ENCODE results near the gene AHDC1.

Gene AHDC1

GRCh38 chr1:27527223-27527889, 76.6 kb downstream of the AHDC1 start (continued):
- TF ChIP-seq, protein P1, sequence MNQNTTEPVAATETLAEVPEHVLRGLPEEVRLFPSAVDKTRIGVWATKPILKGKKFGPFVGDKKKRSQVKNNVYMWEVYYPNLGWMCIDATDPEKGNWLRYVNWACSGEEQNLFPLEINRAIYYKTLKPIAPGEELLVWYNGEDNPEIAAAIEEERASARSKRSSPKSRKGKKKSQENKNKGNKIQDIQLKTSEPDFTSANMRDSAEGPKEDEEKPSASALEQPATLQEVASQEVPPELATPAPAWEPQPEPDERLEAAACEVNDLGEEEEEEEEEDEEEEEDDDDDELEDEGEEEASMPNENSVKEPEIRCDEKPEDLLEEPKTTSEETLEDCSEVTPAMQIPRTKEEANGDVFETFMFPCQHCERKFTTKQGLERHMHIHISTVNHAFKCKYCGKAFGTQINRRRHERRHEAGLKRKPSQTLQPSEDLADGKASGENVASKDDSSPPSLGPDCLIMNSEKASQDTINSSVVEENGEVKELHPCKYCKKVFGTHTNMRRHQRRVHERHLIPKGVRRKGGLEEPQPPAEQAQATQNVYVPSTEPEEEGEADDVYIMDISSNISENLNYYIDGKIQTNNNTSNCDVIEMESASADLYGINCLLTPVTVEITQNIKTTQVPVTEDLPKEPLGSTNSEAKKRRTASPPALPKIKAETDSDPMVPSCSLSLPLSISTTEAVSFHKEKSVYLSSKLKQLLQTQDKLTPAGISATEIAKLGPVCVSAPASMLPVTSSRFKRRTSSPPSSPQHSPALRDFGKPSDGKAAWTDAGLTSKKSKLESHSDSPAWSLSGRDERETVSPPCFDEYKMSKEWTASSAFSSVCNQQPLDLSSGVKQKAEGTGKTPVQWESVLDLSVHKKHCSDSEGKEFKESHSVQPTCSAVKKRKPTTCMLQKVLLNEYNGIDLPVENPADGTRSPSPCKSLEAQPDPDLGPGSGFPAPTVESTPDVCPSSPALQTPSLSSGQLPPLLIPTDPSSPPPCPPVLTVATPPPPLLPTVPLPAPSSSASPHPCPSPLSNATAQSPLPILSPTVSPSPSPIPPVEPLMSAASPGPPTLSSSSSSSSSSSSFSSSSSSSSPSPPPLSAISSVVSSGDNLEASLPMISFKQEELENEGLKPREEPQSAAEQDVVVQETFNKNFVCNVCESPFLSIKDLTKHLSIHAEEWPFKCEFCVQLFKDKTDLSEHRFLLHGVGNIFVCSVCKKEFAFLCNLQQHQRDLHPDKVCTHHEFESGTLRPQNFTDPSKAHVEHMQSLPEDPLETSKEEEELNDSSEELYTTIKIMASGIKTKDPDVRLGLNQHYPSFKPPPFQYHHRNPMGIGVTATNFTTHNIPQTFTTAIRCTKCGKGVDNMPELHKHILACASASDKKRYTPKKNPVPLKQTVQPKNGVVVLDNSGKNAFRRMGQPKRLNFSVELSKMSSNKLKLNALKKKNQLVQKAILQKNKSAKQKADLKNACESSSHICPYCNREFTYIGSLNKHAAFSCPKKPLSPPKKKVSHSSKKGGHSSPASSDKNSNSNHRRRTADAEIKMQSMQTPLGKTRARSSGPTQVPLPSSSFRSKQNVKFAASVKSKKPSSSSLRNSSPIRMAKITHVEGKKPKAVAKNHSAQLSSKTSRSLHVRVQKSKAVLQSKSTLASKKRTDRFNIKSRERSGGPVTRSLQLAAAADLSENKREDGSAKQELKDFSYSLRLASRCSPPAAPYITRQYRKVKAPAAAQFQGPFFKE (tag by site-specific recombination; IDR thresholded peaks at IDR 0.05; ENCODE audit: borderline replicate concordance): no peak
- TF ChIP-seq, protein P2, sequence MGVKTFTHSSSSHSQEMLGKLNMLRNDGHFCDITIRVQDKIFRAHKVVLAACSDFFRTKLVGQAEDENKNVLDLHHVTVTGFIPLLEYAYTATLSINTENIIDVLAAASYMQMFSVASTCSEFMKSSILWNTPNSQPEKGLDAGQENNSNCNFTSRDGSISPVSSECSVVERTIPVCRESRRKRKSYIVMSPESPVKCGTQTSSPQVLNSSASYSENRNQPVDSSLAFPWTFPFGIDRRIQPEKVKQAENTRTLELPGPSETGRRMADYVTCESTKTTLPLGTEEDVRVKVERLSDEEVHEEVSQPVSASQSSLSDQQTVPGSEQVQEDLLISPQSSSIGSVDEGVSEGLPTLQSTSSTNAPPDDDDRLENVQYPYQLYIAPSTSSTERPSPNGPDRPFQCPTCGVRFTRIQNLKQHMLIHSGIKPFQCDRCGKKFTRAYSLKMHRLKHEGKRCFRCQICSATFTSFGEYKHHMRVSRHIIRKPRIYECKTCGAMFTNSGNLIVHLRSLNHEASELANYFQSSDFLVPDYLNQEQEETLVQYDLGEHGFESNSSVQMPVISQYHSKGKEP (tag by site-specific recombination; IDR thresholded peaks at IDR 0.05): no peak
- peak; percentile 22 for TF ChIP-seq SP2 (tag by site-specific recombination; IDR thresholded peaks at IDR 0.05)
- no peak for TF ChIP-seq ZNF707 (tag by site-specific recombination; IDR thresholded peaks at IDR 0.05)
- TF ChIP-seq ZNF514 (tag by site-specific recombination; IDR thresholded peaks at IDR 0.05): no peak
- peak; percentile 13; the same call in 1 of the 2 replicates for TF ChIP-seq BCL11B (tag by site-specific recombination; IDR thresholded peaks at IDR 0.05; ENCODE audit: low read depth)
- peak; percentile 98 for TF ChIP-seq ZIC2 (tag by site-specific recombination; IDR thresholded peaks at IDR 0.05)
- TF ChIP-seq, protein P3, sequence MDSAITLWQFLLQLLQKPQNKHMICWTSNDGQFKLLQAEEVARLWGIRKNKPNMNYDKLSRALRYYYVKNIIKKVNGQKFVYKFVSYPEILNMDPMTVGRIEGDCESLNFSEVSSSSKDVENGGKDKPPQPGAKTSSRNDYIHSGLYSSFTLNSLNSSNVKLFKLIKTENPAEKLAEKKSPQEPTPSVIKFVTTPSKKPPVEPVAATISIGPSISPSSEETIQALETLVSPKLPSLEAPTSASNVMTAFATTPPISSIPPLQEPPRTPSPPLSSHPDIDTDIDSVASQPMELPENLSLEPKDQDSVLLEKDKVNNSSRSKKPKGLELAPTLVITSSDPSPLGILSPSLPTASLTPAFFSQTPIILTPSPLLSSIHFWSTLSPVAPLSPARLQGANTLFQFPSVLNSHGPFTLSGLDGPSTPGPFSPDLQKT (IDR thresholded peaks at IDR 0.05; ENCODE audit: borderline replicate concordance, low read depth, low read length): no peak
- TF ChIP-seq ZNF341 (tag by site-specific recombination; IDR thresholded peaks at IDR 0.05; ENCODE audit: low read depth): peak; percentile 84
- TF ChIP-seq ZNF645 (tag by site-specific recombination; IDR thresholded peaks at IDR 0.05): no peak
- TF ChIP-seq ZNF394 (tag by site-specific recombination; IDR thresholded peaks at IDR 0.05; ENCODE audit: borderline replicate concordance): peak; percentile 42; the same call in 1 of the 2 replicates
- no peak for TF ChIP-seq ZSCAN30 (tag by site-specific recombination; IDR thresholded peaks at IDR 0.05)
- no peak for TF ChIP-seq ZNF670 (tag by site-specific recombination; IDR thresholded peaks at IDR 0.05; ENCODE audit: low read depth)
- TF ChIP-seq ZNF239 (tag by site-specific recombination; IDR thresholded peaks at IDR 0.05): no peak
- TF ChIP-seq ZNF311 (tag by site-specific recombination; IDR thresholded peaks at IDR 0.05; ENCODE audit: borderline replicate concordance): no peak
- TF ChIP-seq, protein P4, sequence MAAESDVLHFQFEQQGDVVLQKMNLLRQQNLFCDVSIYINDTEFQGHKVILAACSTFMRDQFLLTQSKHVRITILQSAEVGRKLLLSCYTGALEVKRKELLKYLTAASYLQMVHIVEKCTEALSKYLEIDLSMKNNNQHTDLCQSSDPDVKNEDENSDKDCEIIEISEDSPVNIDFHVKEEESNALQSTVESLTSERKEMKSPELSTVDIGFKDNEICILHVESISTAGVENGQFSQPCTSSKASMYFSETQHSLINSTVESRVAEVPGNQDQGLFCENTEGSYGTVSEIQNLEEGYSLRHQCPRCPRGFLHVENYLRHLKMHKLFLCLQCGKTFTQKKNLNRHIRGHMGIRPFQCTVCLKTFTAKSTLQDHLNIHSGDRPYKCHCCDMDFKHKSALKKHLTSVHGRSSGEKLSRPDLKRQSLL (tag by site-specific recombination; IDR thresholded peaks at IDR 0.05): no peak
- 0 out of 2 replicates have a peak, but pooled peaks have one; percentile 34 for TF ChIP-seq SP7 (tag by site-specific recombination; IDR thresholded peaks at IDR 0.05)
- TF ChIP-seq ZNF658 (tag by site-specific recombination; IDR thresholded peaks at IDR 0.05): no peak
- TF ChIP-seq, protein P5, sequence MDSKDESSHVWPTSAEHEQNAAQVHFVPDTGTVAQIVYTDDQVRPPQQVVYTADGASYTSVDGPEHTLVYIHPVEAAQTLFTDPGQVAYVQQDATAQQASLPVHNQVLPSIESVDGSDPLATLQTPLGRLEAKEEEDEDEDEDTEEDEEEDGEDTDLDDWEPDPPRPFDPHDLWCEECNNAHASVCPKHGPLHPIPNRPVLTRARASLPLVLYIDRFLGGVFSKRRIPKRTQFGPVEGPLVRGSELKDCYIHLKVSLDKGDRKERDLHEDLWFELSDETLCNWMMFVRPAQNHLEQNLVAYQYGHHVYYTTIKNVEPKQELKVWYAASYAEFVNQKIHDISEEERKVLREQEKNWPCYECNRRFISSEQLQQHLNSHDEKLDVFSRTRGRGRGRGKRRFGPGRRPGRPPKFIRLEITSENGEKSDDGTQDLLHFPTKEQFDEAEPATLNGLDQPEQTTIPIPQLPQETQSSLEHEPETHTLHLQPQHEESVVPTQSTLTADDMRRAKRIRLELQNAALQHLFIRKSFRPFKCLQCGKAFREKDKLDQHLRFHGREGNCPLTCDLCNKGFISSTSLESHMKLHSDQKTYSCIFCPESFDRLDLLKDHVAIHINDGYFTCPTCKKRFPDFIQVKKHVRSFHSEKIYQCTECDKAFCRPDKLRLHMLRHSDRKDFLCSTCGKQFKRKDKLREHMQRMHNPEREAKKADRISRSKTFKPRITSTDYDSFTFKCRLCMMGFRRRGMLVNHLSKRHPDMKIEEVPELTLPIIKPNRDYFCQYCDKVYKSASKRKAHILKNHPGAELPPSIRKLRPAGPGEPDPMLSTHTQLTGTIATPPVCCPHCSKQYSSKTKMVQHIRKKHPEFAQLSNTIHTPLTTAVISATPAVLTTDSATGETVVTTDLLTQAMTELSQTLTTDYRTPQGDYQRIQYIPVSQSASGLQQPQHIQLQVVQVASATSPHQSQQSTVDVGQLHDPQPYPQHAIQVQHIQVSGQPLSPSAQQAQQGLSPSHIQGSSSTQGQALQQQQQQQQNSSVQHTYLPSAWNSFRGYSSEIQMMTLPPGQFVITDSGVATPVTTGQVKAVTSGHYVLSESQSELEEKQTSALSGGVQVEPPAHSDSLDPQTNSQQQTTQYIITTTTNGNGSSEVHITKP (tag by site-specific recombination; IDR thresholded peaks at IDR 0.05): no peak
- no peak for TF ChIP-seq ATF2 (tag by site-specific recombination; IDR thresholded peaks at IDR 0.05; ENCODE audit: low read depth)
- no peak for TF ChIP-seq ZNF544 (tag by site-specific recombination; IDR thresholded peaks at IDR 0.05)
- TF ChIP-seq ZNF140 (tag by site-specific recombination; IDR thresholded peaks at IDR 0.05): no peak
